K562 (cell line): ENCODE measurements around the gene PGS1. TPM values are rescaled to one million over a fixed set of nuclear protein-coding genes. Genes with fewer than 3 reads are reported as not detected.

Source experiments
- ATAC-seq: fragments of 200-7000 bp; cut with Tn5 transposase; 3 replicates; pipeline ENCODE4 v1.9.1; 2020; ENCODE audit warnings: moderate library complexity
- BruUV-seq: library from RNA; stranded (reverse); fragments of 400-500 nt; replicated peaks from 2 replicates; lab custom pipeline; 2021; lab: Mats Ljungman, UMichigan
- CTCF ChIA-PET: fragments of 300-600 bp; formaldehyde crosslinking; extraction: SDS; loops from one replicate; lab custom pipeline; 2021; ENCODE audit warnings: low intra/inter-chr PET ratio; lab: Yijun Ruan, JAX
- POLR2A ChIA-PET: fragments of 300-600, 350-650 bp; sonication (Branson Sonifier 250); formaldehyde crosslinking; extraction: SDS; loops from one replicate; lab custom pipeline; 2021; ENCODE audit warnings: antibody characterized with exemption, inconsistent platforms; lab: Yijun Ruan, JAX
- DNase-seq, 4 experiments: peaks; one replicate each; pipeline versions ENCODE4 v3.0.0 to v3.0.0-alpha.2; 2011 to 2018; ENCODE audit warnings: low spot score in 3 of 4, mixed read lengths in 3 of 4; ENCODE audit errors: extremely low read depth in 1 of 4
- FAIRE-seq: peaks from 2 replicates; lab custom pipeline; 2011; peaks lifted over from hg19 to GRCh38; lab: Jason Lieb, UNC
- H2AFZ ChIP-seq: 2 replicates; pipeline ENCODE4 v1.6.0; 2011; ENCODE audit warnings: low read depth, low read length, control low read depth, inconsistent platforms
- H3K27ac ChIP-seq: fragments of 200-600 bp; 3 replicates; pipeline ENCODE4 v1.8.0; 2011; ENCODE audit warnings: low read depth, mild to moderate bottlenecking, control low read depth, inconsistent platforms, low read length, moderate library complexity, mixed read lengths; ENCODE audit errors: extremely low read depth
- H3K27me3 ChIP-seq, 2 experiments: fragments of 300-600 bp in 1 of 2; 2 replicates in 1 of 2; 3 replicates in 1 of 2; pipeline versions ENCODE4 v1.6.0 to v1.8.0; 2011; ENCODE audit warnings: inconsistent platforms in 2 of 2, low read length in 2 of 2, mild to moderate bottlenecking in 1 of 2, mixed read lengths in 1 of 2, moderate library complexity in 1 of 2; ENCODE audit not compliant: control insufficient read depth in 2 of 2, insufficient read depth in 2 of 2
- H3K36me3 ChIP-seq: fragments of 300-600 bp; 3 replicates; pipeline ENCODE4 v1.8.0; 2011; ENCODE audit warnings: mild to moderate bottlenecking, low read length, inconsistent platforms; ENCODE audit not compliant: control insufficient read depth, insufficient read depth
- H3K4me1 ChIP-seq, 2 experiments: fragments of 200-600 bp in 1 of 2; replicated peaks in 1 of 2; 2 replicates in 1 of 2; 3 replicates in 1 of 2; pipeline versions ENCODE4 v1.5.1 to v1.8.0; 2011; ENCODE audit warnings: inconsistent platforms in 2 of 2, low read length in 2 of 2, mild to moderate bottlenecking in 1 of 2, mixed read lengths in 1 of 2, moderate library complexity in 1 of 2; ENCODE audit not compliant: control insufficient read depth in 2 of 2, insufficient read depth in 2 of 2
- H3K4me2 ChIP-seq: 2 replicates; pipeline ENCODE4 v1.6.1; 2011; ENCODE audit warnings: low read length, control low read depth, inconsistent platforms, mixed read lengths; ENCODE audit not compliant: insufficient read depth
- H3K4me3 ChIP-seq: fragments of 200-600 bp; sonication (generic), shearing (Covaris generic); 2 replicates; pipeline ENCODE4 v1.5.1; 2016; ENCODE audit warnings: control low read depth, inconsistent platforms
- H3K79me2 ChIP-seq: fragments of 200-600 bp; 3 replicates; pipeline ENCODE4 v1.8.0; 2011; ENCODE audit warnings: low read length, inconsistent platforms; ENCODE audit not compliant: control insufficient read depth, insufficient read depth
- H3K9ac ChIP-seq, 2 experiments: 2 replicates each; pipeline versions ENCODE4 v1.6.0 to v1.6.1; 2011; ENCODE audit warnings: low read depth in 2 of 2, low read length in 2 of 2, control low read depth in 1 of 2, inconsistent platforms in 1 of 2, mild to moderate bottlenecking in 1 of 2, mixed read lengths in 1 of 2; ENCODE audit not compliant: insufficient read depth in 1 of 2
- H3K9me1 ChIP-seq: one replicate; pipeline ENCODE4 v1.6.0; 2011; ENCODE audit warnings: inconsistent platforms, mild to moderate bottlenecking, low read length, moderate library complexity; ENCODE audit not compliant: control insufficient read depth, insufficient read depth
- H3K9me3 ChIP-seq: replicated peaks from 2 replicates; pipeline ENCODE4 v1.5.1; 2011; ENCODE audit warnings: low read depth, low read length, inconsistent platforms; ENCODE audit not compliant: control insufficient read depth, insufficient read depth
- H4K20me1 ChIP-seq: replicated peaks from 2 replicates; pipeline ENCODE4 v1.6.1; 2011; ENCODE audit warnings: low read length, inconsistent platforms, mixed read lengths; ENCODE audit not compliant: control insufficient read depth, insufficient read depth
- BCOR ChIP-seq: fragments of 450-650 bp; IDR thresholded peaks from 2 replicates; pipeline ENCODE4 v1.6.1; 2016
- BRF2 ChIP-seq: IDR thresholded peaks from 3 replicates; pipeline ENCODE4 v1.6.1; 2011; ENCODE audit warnings: borderline replicate concordance, mild to moderate bottlenecking; ENCODE audit not compliant: insufficient read length, insufficient read depth
- KDM1A ChIP-seq, 2 experiments: fragments of 450-650 bp; IDR thresholded peaks; 2 replicates each; pipeline ENCODE4 v1.6.1; 2016; ENCODE audit warnings: mild to moderate bottlenecking in 2 of 2
- MTA1 ChIP-seq: fragments of 450-650 bp; IDR thresholded peaks from 2 replicates; pipeline ENCODE4 v1.6.1; 2017; ENCODE audit warnings: borderline replicate concordance
- ZNF263 ChIP-seq: sonication (generic); formaldehyde crosslinking; IDR thresholded peaks from 2 replicates; pipeline ENCODE4 v1.8.0; 2022; ENCODE audit warnings: mild to moderate bottlenecking, missing genetic modification reagents, borderline replicate concordance
- ZNF699 ChIP-seq: fragments of 250-450 bp; sonication (Bioruptor Pico); IDR thresholded peaks from 2 replicates; pipeline ENCODE4 v1.8.0; 2021; ENCODE audit warnings: mild to moderate bottlenecking, moderate library complexity; ENCODE audit not compliant: insufficient replicate concordance
- WGBS: fragments of 100-300 bp; shearing (Covaris generic); methylation state at CpG from one replicate; pipeline ENCODE4 v1.1.6; 2016; ENCODE audit warnings: low coverage, mixed read lengths; ENCODE audit not compliant: insufficient coverage; ENCODE audit errors: missing lambda C conversion rate; 5-methylcytosine and 5-hydroxymethylcytosine counted together
- in situ Hi-C: fragments of 300-500 bp; cut with MboI; formaldehyde crosslinking; loops from 4 replicates; pipeline ENCODE4 v1.15.0; 2018; ENCODE audit warnings: inconsistent platforms, mixed read lengths
- intact Hi-C: fragments of 100-400 bp; cut with micrococcal nuclease; formaldehyde crosslinking; loops from 2 replicates; pipeline ENCODE4 v1.14.2; 2022
- polyA plus RNA-seq, 8 experiments: library from polyadenylated mRNA; depleted of rRNA in 4 of 8; stranded (reverse) in 5 of 8; unstranded in 3 of 8; fragments of >200 nt; fragmentation: Nextera tagmentation in 2 of 8; fragmentation: Illumina TruSeq in 1 of 8; extraction: Ambion mirVana in 2 of 8; extraction: Trizol in 1 of 8; gene quantifications; 2 replicates each; pipeline versions ENCODE4 v1.2.1 to v1.2.3, GENCODE V29; 2011 to 2014; ENCODE audit warnings: inconsistent platforms in 1 of 8, missing spikeins in 1 of 8
- total RNA-seq, 7 experiments: library from RNA; depleted of rRNA in 6 of 7; stranded (reverse); fragments of >200 nt in 6 of 7; fragmentation: Illumina TruSeq in 2 of 7; extraction: Trizol in 2 of 7; gene quantifications; 2 replicates each; pipeline versions ENCODE4 v1.2.1 to v1.2.3, GENCODE V29; 2011 to 2021; ENCODE audit warnings: low replicate concordance in 1 of 7

PGS1 gene
- total and polyA plus RNA-seq, 9 of the 15 experiments (the other 6 are each of a cell fraction or from before 2014, with no cell fraction given): 1.3 to 39.4 (median 22.3) TPM

GRCh38 chr17:78434455-78435329 lies 56.2 kb downstream of the PGS1 start:
- Histone ChIP-seq H4K20me1 (0 out of 2 replicates have a peak, but pooled peaks cover 4% of the 10 kb centered on the region), H3K4me3 (no peak overlapping the region), H3K27me3 (peaks cover 0 to 23% of the 10 kb centered on the region in 2 experiments; a peak in 2 of 5 replicates), H3K4me1 (peaks cover 0 to 8% of the 10 kb centered on the region in 2 experiments; a peak in 1 of 5 replicates), H3K4me2 (no peak overlapping the region), H3K9me3 (no peaks in the 10 kb centered on the region), H3K36me3 (no peaks in the 10 kb centered on the region), H2AFZ (no peak overlapping the region), H3K9ac (no peak overlapping the region), H3K79me2 (no peaks in the 10 kb centered on the region), H3K9me1 (no peaks in the 10 kb centered on the region), H3K27ac (no peak overlapping the region)
- WGBS: 9% methylated on average over 18 of the region's 18 CpGs
- FAIRE-seq (no peak), DNase-seq (no peak), ATAC-seq (peak; percentile 30; the same call in 1 of the 3 replicates)
- no TSS peak for BruUV-seq
- ChIA-PET POLR2A (interaction anchor here (0.6 to 1.1 kb wide), 2 partner anchors 10 to 25 kb away, joined by 4 read pairs; no protein-coding TSS in a partner anchor), CTCF (interaction anchor here (0.6 kb wide), 1 partner anchor 417 kb away, joined by 4 read pairs; no protein-coding TSS in a partner anchor)
- no peak for TF ChIP-seq MTA1
- no peak for TF ChIP-seq ZNF699
- TF ChIP-seq BRF2: no peak
- peak in 1 of 2 experiments; percentile 10; a peak in 1 of 4 replicates for TF ChIP-seq KDM1A (IDR thresholded peaks at IDR 0.05)
- peak; percentile 53 for TF ChIP-seq ZNF263
- no peak for TF ChIP-seq BCOR
- intact Hi-C loops: no loop called here
- in situ Hi-C loops: no loop called here
